ENCODE measurements around the gene TERT.

DNA sequence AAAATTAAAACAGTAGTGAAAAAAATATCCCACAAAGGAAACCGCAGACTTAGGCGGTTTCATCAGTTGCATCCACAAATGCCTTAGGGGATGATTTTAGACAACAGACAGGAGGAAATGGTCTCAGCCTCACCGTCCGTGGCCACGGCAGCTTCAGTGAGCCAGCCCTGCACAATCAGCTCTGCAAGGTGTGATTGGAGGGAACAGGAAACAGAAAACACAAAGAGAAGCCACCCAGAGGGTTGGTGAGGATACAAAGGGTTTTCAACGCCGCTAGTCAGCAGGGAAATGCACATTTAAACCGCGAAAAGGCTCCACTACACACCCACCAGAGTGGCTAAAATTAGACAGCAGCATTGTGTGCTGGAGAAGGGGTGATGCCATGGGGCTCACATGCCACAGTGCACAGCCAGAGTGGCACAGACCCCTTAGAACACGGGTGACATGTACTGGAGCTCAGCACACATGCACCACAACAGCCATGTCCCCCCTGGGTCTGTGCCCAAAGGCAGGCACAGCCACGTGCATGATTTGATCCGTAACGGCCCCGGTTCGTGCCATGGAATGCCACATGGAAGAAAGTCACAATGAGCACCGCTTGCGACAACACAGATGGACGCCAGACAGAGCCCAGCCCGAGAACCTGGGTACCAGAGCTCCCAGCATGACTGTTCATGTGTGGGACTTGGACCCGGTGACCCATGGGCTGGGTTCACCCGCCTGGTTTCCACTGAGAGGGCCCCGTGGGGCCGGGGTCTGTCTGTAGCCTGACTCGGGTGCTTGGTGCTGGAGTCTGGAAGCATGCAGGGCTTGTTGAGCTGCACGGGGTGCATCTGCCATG is 18.3 kb upstream of the TERT start:
- TF ChIP-seq HDGF (IDR thresholded peaks at IDR 0.05; ENCODE audit: borderline replicate concordance) (no peak), CTBP1 (IDR thresholded peaks at IDR 0.05; ENCODE audit: borderline replicate concordance) (no peak), FOXK2 (IDR thresholded peaks at IDR 0.05) (no peak), SUZ12 (IDR thresholded peaks at IDR 0.05) (no peak), BHLHE40 (IDR thresholded peaks at IDR 0.05; ENCODE audit: borderline replicate concordance) (no peak), SP1 (IDR thresholded peaks at IDR 0.05) (no peak), PKNOX1 (IDR thresholded peaks at IDR 0.05) (no peak), ELF4 (IDR thresholded peaks at IDR 0.05) (no peak), L3MBTL2 (conservative IDR thresholded peaks at IDR 0.05) (no peak), FOXM1 (IDR thresholded peaks at IDR 0.05; ENCODE audit: borderline replicate concordance) (no peak), ARNT (IDR thresholded peaks at IDR 0.05) (no peak)

All from HEK293T (cell line).